ENCODE results near the gene DLGAP4.

GRCh38 chr20:36526521-36527011 lies 220.4 kb downstream of the DLGAP4 start:
- TF ChIP-seq, protein P1, sequence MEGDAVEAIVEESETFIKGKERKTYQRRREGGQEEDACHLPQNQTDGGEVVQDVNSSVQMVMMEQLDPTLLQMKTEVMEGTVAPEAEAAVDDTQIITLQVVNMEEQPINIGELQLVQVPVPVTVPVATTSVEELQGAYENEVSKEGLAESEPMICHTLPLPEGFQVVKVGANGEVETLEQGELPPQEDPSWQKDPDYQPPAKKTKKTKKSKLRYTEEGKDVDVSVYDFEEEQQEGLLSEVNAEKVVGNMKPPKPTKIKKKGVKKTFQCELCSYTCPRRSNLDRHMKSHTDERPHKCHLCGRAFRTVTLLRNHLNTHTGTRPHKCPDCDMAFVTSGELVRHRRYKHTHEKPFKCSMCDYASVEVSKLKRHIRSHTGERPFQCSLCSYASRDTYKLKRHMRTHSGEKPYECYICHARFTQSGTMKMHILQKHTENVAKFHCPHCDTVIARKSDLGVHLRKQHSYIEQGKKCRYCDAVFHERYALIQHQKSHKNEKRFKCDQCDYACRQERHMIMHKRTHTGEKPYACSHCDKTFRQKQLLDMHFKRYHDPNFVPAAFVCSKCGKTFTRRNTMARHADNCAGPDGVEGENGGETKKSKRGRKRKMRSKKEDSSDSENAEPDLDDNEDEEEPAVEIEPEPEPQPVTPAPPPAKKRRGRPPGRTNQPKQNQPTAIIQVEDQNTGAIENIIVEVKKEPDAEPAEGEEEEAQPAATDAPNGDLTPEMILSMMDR (IDR thresholded peaks at IDR 0.05) = no peak
- TF ChIP-seq ZFX (IDR thresholded peaks at IDR 0.05; ENCODE audit: borderline replicate concordance) = no peak
